Measurements from ENCODE around the gene MSRB2.

- TF ChIP-seq CTCF (IDR thresholded peaks at IDR 0.05; ENCODE audit: control extremely low read depth in 1 of 3, insufficient read depth in 1 of 3, low read depth in 1 of 3, low read length in 3 of 3) (no peak), BACH1 (IDR thresholded peaks at IDR 0.05; ENCODE audit: low read length) (no peak), CBX8 (IDR thresholded peaks at IDR 0.05; ENCODE audit: borderline replicate concordance, low read depth, low read length) (no peak), SP1 (IDR thresholded peaks at IDR 0.05; ENCODE audit: low read depth, low read length) (no peak), EP300 (IDR thresholded peaks at IDR 0.05; ENCODE audit: borderline replicate concordance in 1 of 2, low read depth in 2 of 2, low read length in 2 of 2) (no peak), POLR2A (IDR thresholded peaks at IDR 0.05; ENCODE audit: control extremely low read depth in 1 of 2, low read depth in 2 of 2, low read length in 2 of 2) (no peak), CHD2 (IDR thresholded peaks at IDR 0.05; ENCODE audit: low read length) (no peak), HDAC2 (IDR thresholded peaks at IDR 0.05; ENCODE audit: borderline replicate concordance in 1 of 2, low read depth in 2 of 2, low read length in 2 of 2) (no peak), JUN (IDR thresholded peaks at IDR 0.05; ENCODE audit: low read depth, low read length) (no peak), SUZ12 (IDR thresholded peaks at IDR 0.05; ENCODE audit: low read length) (no peak), USF2 (IDR thresholded peaks at IDR 0.05; ENCODE audit: low read length) (no peak), SP2 (IDR thresholded peaks at IDR 0.05; ENCODE audit: low read length) (no peak), RAD21 (IDR thresholded peaks at IDR 0.05 in 1 of 2, conservative IDR thresholded peaks at IDR 0.05 in 1 of 2; ENCODE audit: low read depth in 2 of 2, low read length in 2 of 2) (no peak), RFX5 (IDR thresholded peaks at IDR 0.05; ENCODE audit: borderline replicate concordance, low read depth, low read length) (no peak)
Measured at GRCh38 chr10:23099079-23099478, 3.7 kb downstream of the MSRB2 start.
